ENCODE results near the gene SLC1A2.
A peak's percentile ranks its signal among the peaks of the same experiment; 100 is the strongest.

Gene SLC1A2

DNA sequence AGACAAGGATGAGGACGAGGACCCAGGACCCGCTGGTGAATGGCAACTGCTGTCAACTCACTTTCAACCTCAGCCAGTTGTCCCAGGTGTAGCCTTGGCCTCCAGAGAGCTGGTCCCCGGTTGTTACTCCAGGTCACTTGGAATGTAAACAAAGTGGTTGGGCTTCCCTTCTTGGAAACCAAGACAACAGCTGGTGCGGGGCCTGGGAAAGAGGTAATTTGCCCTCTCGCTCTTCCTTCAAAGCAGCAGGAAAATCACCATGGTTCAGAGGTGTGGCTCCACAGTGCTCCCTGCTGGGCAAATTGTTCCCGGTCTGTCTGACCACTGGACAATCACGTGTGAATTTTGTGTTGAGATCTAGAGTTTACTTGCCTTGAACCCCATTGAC is 15.0 kb downstream of the SLC1A2 start:
- Histone ChIP-seq H3K4me3 (ENCODE audit: low read length) (no peak overlapping the region), H3K36me3 (ENCODE audit: control insufficient read depth, insufficient read depth, low read length) (no peaks in the 10 kb centered on the region), H3K9me3 (ENCODE audit: control insufficient read depth, low read length) (no peaks in the 10 kb centered on the region), H3K4me1 (ENCODE audit: control insufficient read depth, insufficient read depth, low read length) (peaks cover 33% of the 10 kb centered on the region), H3K27me3 (ENCODE audit: control insufficient read depth, insufficient read depth, low read length) (no peaks in the 10 kb centered on the region), H3K9ac (ENCODE audit: low read length) (no peak overlapping the region)

DNA sequence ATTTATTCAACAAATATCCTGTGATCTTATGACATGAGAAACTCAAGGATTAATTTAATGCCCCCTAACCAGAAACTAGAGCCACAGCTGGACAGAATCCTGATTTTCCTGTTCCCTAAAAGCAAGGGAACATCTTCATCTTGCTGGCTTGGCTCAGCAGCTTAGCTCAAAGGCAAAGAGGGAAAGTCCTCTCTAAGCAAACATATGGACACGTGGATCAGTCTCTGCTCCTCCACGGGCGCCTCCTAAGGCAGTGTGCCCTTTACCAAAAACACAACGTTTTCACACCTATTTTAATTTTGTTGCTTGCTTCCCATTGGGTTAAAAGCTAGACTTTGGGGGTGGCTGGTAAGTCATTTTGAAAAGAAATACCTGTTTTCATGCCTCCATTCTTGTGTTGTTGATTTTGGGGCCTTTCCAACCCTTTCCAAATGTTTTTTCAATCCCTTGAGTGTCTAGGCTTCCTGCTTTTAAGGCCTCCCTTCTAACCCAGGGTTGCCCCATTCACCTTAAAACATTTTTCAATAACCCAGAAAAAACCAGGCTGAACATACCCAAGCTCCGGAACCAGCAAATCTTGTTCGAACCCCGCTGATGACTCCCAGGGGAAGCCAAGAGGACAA is 15.5 kb downstream of the SLC1A2 start:
- H3K9ac ChIP-seq (ENCODE audit: low read length): no peak overlapping the region
- H3K36me3 ChIP-seq (ENCODE audit: control insufficient read depth, insufficient read depth, low read length): no peaks in the 10 kb centered on the region

GRCh38 chr11:35402751-35403660 is 16.4 kb downstream of the SLC1A2 start:
- no peak overlapping the region for H3K9ac ChIP-seq (ENCODE audit: low read length)
- no peaks in the 10 kb centered on the region for H3K9me3 ChIP-seq (ENCODE audit: control insufficient read depth, low read length)
- no peaks in the 10 kb centered on the region for H3K36me3 ChIP-seq (ENCODE audit: control insufficient read depth, insufficient read depth, low read length)
- peaks cover 33% of the 10 kb centered on the region for H3K4me1 ChIP-seq (ENCODE audit: control insufficient read depth, insufficient read depth, low read length)
- no peaks in the 10 kb centered on the region for H3K27me3 ChIP-seq (ENCODE audit: control insufficient read depth, insufficient read depth, low read length)
- no peak overlapping the region for H3K4me3 ChIP-seq (ENCODE audit: low read length)

More for the DNA sequence above, 15.5 kb downstream of the SLC1A2 start:
- Histone ChIP-seq H3K27me3 (ENCODE audit: control insufficient read depth, insufficient read depth, low read length) (no peaks in the 10 kb centered on the region), H3K4me3 (ENCODE audit: low read length) (no peak overlapping the region), H3K9me3 (ENCODE audit: control insufficient read depth, low read length) (no peaks in the 10 kb centered on the region), H3K4me1 (ENCODE audit: control insufficient read depth, insufficient read depth, low read length) (peaks cover 33% of the 10 kb centered on the region)

DNA sequence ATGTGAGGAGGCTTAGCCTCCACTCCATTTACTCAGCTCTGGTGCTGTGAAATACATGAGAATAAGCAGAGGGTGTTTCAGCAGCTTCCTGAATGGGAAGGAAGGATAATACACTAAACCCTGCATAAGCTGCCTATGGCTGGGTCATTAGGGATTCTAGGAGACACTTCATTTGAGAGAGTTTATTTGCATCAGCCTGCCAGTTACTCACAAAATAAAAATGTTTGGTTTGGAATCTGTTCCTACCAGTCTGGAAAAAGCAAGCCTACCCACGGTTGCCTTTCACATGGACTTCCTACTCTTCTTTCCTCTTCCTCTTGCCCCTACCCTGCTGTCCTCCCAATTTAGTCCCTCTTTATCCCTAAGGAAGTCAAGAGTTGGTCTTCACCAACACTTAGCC is 20.5 kb downstream of the SLC1A2 start:
- Histone ChIP-seq H3K9ac (ENCODE audit: low read length) (no peak overlapping the region), H3K4me1 (ENCODE audit: control insufficient read depth, insufficient read depth, low read length) (peaks cover 23% of the 10 kb centered on the region), H3K36me3 (ENCODE audit: control insufficient read depth, insufficient read depth, low read length) (no peaks in the 10 kb centered on the region), H3K4me3 (ENCODE audit: low read length) (no peak overlapping the region), H3K9me3 (ENCODE audit: control insufficient read depth, low read length) (no peaks in the 10 kb centered on the region), H3K27me3 (ENCODE audit: control insufficient read depth, insufficient read depth, low read length) (no peaks in the 10 kb centered on the region)

- Histone ChIP-seq H3K9me3 (ENCODE audit: control insufficient read depth, low read length) (no peaks in the 10 kb centered on the region), H3K4me1 (ENCODE audit: control insufficient read depth, insufficient read depth, low read length) (peaks cover 28% of the 10 kb centered on the region)
These were observed 24.4 kb downstream of the SLC1A2 start for GRCh38 chr11:35394941-35395340.

DNA sequence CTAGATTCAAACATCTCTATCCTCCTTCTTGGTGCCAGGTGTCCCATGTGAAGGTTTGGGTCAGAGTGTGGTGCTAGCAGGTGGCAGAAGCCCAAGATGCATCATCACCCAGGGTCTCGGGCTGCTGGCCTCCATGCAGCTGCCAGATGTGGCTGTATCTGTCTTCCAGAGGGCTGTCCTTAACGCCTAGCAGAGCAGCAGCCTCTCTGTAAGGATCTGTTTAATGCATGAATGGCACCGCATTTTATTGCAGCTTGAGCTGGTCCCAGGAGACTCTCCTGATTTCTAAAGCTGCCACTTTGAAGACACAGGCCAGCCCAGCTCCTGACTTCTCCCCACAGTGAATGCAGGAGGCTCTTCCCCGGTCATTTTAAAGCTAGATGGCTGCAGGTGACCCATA is 26.3 kb downstream of the SLC1A2 start:
- Histone ChIP-seq H3K27me3 (ENCODE audit: control insufficient read depth, insufficient read depth, low read length) (no peaks in the 10 kb centered on the region), H3K9me3 (ENCODE audit: control insufficient read depth, low read length) (no peaks in the 10 kb centered on the region), H3K4me3 (ENCODE audit: low read length) (no peak overlapping the region), H3K9ac (ENCODE audit: low read length) (no peak overlapping the region), H3K36me3 (ENCODE audit: control insufficient read depth, insufficient read depth, low read length) (no peaks in the 10 kb centered on the region), H3K4me1 (ENCODE audit: control insufficient read depth, insufficient read depth, low read length) (peaks cover 37% of the 10 kb centered on the region)

More at GRCh38 chr11:35394941-35395340, 24.4 kb downstream of the SLC1A2 start:
- H3K27me3 ChIP-seq (ENCODE audit: control insufficient read depth, insufficient read depth, low read length): no peaks in the 10 kb centered on the region
- H3K9ac ChIP-seq (ENCODE audit: low read length): no peak overlapping the region
- no peak overlapping the region for H3K4me3 ChIP-seq (ENCODE audit: low read length)
- no peaks in the 10 kb centered on the region for H3K36me3 ChIP-seq (ENCODE audit: control insufficient read depth, insufficient read depth, low read length)

GRCh38 chr11:35391922-35392688 is 27.3 kb downstream of the SLC1A2 start:
- no peaks in the 10 kb centered on the region for H3K27me3 ChIP-seq (ENCODE audit: control insufficient read depth, insufficient read depth, low read length)
- H3K9ac ChIP-seq (ENCODE audit: low read length): peak overlapping the region; percentile 30
- H3K36me3 ChIP-seq (ENCODE audit: control insufficient read depth, insufficient read depth, low read length): no peaks in the 10 kb centered on the region
- peaks cover 37% of the 10 kb centered on the region for H3K4me1 ChIP-seq (ENCODE audit: control insufficient read depth, insufficient read depth, low read length)
- H3K4me3 ChIP-seq (ENCODE audit: low read length): no peak overlapping the region
- no peaks in the 10 kb centered on the region for H3K9me3 ChIP-seq (ENCODE audit: control insufficient read depth, low read length)

DNA sequence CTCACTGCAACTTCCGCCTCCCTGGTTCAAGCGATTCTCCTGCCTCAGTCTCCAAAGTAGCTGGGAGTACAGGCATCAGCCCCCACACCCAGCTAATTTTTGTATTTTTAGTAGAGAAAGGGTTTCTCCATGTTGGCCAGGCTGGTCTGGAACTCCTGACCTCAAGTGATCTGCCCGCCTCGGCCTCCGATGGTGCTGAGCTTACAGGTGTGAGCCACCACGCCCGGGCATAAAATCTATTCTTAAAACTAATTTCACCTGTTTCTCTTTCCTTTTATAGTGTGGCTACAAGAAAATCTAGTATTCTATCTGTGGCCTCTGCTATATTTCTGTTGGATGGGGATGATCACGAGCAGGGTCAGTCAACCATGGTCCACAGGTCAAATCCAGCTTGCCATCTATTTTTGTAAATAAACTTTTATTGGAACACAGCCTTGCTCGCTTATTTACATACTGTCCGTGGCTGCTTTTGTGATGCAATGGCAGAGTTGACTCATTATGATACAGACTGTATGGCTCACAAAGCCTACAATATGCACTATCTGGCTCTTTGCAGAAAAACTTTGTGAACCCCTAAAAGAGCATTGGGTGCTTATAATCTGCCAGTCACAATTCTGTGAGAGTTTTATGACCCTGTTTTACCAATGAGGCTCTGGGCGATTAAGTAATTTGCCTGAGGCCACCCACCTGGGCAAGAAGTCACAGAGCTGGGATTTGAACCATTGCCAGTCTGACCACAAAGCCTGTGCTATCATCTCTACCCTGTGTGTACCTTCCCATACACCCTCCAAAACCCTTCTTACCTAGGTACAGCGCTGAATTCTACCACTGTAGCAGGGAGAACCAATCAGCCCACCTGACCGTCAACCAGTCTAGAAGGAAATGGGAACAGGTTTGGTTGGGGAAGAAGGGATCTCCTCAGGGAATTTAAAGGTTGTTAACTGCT is 28.3 kb downstream of the SLC1A2 start:
- Histone ChIP-seq H3K4me1 (ENCODE audit: control insufficient read depth, insufficient read depth, low read length) (peaks cover 37% of the 10 kb centered on the region), H3K36me3 (ENCODE audit: control insufficient read depth, insufficient read depth, low read length) (no peaks in the 10 kb centered on the region), H3K9ac (ENCODE audit: low read length) (peak overlapping the region; percentile 6), H3K4me3 (ENCODE audit: low read length) (no peak overlapping the region), H3K9me3 (ENCODE audit: control insufficient read depth, low read length) (no peaks in the 10 kb centered on the region), H3K27me3 (ENCODE audit: control insufficient read depth, insufficient read depth, low read length) (no peaks in the 10 kb centered on the region)

DNA sequence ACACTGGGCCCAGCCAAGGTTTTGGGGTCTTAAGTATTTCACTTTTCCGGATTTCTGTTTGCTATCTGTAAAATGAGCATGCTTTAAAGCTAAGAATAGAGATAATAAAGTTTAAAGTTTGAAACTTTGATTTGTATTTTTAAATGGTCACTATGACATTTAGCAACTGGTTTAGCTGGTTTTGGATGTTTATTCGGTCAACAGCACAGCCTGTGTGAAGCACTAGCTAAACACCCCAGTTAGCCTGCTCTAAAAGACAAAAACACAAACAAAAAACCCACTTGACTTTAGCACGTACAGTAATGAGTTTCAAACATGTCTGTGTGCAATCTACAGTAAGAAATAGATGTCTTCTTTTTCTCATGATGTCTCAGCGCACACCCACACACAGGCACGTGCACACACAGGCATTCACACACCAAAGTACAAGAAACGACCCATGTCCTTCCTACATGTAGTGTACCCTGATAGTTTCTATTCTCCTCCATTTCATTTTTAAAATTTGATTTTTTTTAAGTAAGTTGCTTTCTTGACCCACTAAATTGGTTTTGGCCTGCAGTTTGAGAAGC is 29.4 kb downstream of the SLC1A2 start:
- Histone ChIP-seq H3K9ac (ENCODE audit: low read length) (no peak overlapping the region), H3K27me3 (ENCODE audit: control insufficient read depth, insufficient read depth, low read length) (no peaks in the 10 kb centered on the region), H3K4me1 (ENCODE audit: control insufficient read depth, insufficient read depth, low read length) (peaks cover 37% of the 10 kb centered on the region)

DNA sequence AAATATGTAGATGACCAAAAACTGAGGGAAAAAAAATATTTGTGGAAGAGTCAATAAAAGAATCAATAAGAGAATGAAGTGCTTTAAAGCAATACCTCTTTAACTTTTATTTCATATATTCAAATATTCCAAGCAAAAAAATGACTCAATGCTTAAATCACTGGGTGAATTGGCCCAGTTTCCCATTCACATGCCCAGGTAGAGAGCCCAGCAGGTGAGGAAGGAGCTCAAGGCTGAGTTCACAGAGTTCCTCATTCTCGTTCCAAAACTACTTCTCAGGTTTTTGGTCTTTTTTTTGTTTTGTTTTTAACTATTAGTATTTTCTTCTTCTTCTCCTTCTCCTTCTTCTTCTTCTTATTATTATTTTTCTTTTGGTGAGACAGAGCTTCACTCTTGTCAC is 30.2 kb downstream of the SLC1A2 start:
- Histone ChIP-seq H3K4me3 (ENCODE audit: low read length) (no peak overlapping the region), H3K36me3 (ENCODE audit: control insufficient read depth, insufficient read depth, low read length) (no peaks in the 10 kb centered on the region), H3K9ac (ENCODE audit: low read length) (no peak overlapping the region), H3K27me3 (ENCODE audit: control insufficient read depth, insufficient read depth, low read length) (no peaks in the 10 kb centered on the region), H3K4me1 (ENCODE audit: control insufficient read depth, insufficient read depth, low read length) (peaks cover 37% of the 10 kb centered on the region), H3K9me3 (ENCODE audit: control insufficient read depth, low read length) (no peaks in the 10 kb centered on the region)

More for the DNA sequence above, 29.4 kb downstream of the SLC1A2 start:
- no peak overlapping the region for H3K4me3 ChIP-seq (ENCODE audit: low read length)
- H3K9me3 ChIP-seq (ENCODE audit: control insufficient read depth, low read length): no peaks in the 10 kb centered on the region
- H3K36me3 ChIP-seq (ENCODE audit: control insufficient read depth, insufficient read depth, low read length): no peaks in the 10 kb centered on the region

DNA sequence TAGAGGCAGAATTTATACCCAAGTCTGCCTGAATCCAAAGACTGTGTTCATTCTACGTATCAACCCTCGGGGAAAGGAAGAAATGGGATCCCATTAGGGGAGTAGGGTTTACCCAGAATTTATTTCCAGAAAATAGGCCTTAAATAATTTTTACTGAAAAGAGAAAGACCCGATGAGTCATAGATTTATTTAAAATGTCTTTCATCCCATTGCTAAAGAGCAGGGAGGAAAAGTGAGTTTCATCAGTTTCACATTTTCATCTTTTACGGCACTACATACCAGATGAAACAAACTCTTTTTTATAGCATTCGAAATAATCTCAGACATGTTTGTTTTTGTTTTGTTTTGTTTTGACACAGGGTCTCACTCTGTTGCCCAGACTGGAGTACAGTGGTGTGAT is 31.3 kb downstream of the SLC1A2 start:
- H3K27me3 ChIP-seq (ENCODE audit: control insufficient read depth, insufficient read depth, low read length): no peaks in the 10 kb centered on the region
- H3K9me3 ChIP-seq (ENCODE audit: control insufficient read depth, low read length): no peaks in the 10 kb centered on the region
- no peaks in the 10 kb centered on the region for H3K36me3 ChIP-seq (ENCODE audit: control insufficient read depth, insufficient read depth, low read length)
- no peak overlapping the region for H3K9ac ChIP-seq (ENCODE audit: low read length)
- no peak overlapping the region for H3K4me3 ChIP-seq (ENCODE audit: low read length)
- peaks cover 37% of the 10 kb centered on the region for H3K4me1 ChIP-seq (ENCODE audit: control insufficient read depth, insufficient read depth, low read length)

All from mucosa of stomach (tissue), 1 donor.